Mesenchymal stem cell (in vitro differentiated cells and primary cell): ENCODE data around the gene KIAA1217.
A peak's percentile ranks its signal among the peaks of the same experiment; 100 is the strongest.

Experiments
- DNase-seq: peaks from one replicate; pipeline ENCODE4 v3.0.0-alpha.2; 2013
- H2AFZ ChIP-seq: one replicate; pipeline ENCODE4 v1.6.1; 2013; ENCODE audit warnings: low read depth, mild to moderate bottlenecking, control low read depth, inconsistent platforms, low read length, moderate library complexity
- H2AK5ac ChIP-seq: 2 replicates; pipeline ENCODE4 v1.6.1; 2013; ENCODE audit warnings: low read length, moderate library complexity, mild to moderate bottlenecking, inconsistent platforms; ENCODE audit not compliant: severe bottlenecking
- H2BK120ac ChIP-seq: one replicate; pipeline ENCODE4 v1.6.1; 2013; ENCODE audit warnings: low read depth, mild to moderate bottlenecking, inconsistent platforms, low read length, moderate library complexity
- H2BK12ac ChIP-seq, 2 experiments: one replicate each; pipeline ENCODE4 v1.6.1; 2013; ENCODE audit warnings: inconsistent platforms in 2 of 2, low read length in 2 of 2, mild to moderate bottlenecking in 2 of 2, moderate library complexity in 2 of 2, control low read depth in 1 of 2
- H2BK15ac ChIP-seq: one replicate; pipeline ENCODE4 v1.6.1; 2013; ENCODE audit warnings: mild to moderate bottlenecking, low read depth, inconsistent platforms; ENCODE audit not compliant: poor library complexity, severe bottlenecking
- H2BK5ac ChIP-seq: 2 replicates; pipeline ENCODE4 v1.6.1; 2013; ENCODE audit warnings: low read depth, mild to moderate bottlenecking, low read length, control low read depth, inconsistent platforms; ENCODE audit not compliant: poor library complexity, severe bottlenecking
- H3K14ac ChIP-seq, 2 experiments: one replicate each; pipeline ENCODE4 v1.6.1; 2013; ENCODE audit warnings: inconsistent platforms in 2 of 2, low read length in 2 of 2, control low read depth in 1 of 2, mild to moderate bottlenecking in 1 of 2, moderate library complexity in 1 of 2
- H3K18ac ChIP-seq, 2 experiments: one replicate each; pipeline ENCODE4 v1.6.1; 2013; ENCODE audit warnings: inconsistent platforms in 2 of 2, low read length in 2 of 2, control low read depth in 1 of 2, low read depth in 1 of 2, mild to moderate bottlenecking in 1 of 2
- H3K23ac ChIP-seq, 2 experiments: one replicate each; pipeline ENCODE4 v1.6.1; 2013; ENCODE audit warnings: inconsistent platforms in 2 of 2, low read length in 2 of 2, mild to moderate bottlenecking in 2 of 2, moderate library complexity in 2 of 2, control low read depth in 1 of 2
- H3K27ac ChIP-seq: 2 replicates; pipeline ENCODE4 v1.5.1; 2013; ENCODE audit warnings: mild to moderate bottlenecking, moderate library complexity, low read length, control low read depth, inconsistent platforms; ENCODE audit not compliant: poor library complexity, severe bottlenecking
- H3K27me3 ChIP-seq, 2 experiments: 2 replicates each; pipeline versions ENCODE4 v1.6.1 to v1.7.0; 2013; ENCODE audit warnings: low read length in 2 of 2, mild to moderate bottlenecking in 2 of 2, moderate library complexity in 2 of 2, control low read depth in 1 of 2, inconsistent platforms in 1 of 2; ENCODE audit not compliant: control insufficient read depth in 1 of 2, insufficient read depth in 1 of 2
- H3K36me3 ChIP-seq, 2 experiments: 2 replicates each; pipeline versions ENCODE4 v1.6.1 to v1.7.0; 2013; ENCODE audit warnings: low read length in 2 of 2, control low read depth in 1 of 2, inconsistent platforms in 1 of 2, low read depth in 1 of 2, mild to moderate bottlenecking in 1 of 2; ENCODE audit not compliant: insufficient read depth in 2 of 2, control insufficient read depth in 1 of 2
- H3K4ac ChIP-seq, 2 experiments: one replicate each; pipeline ENCODE4 v1.6.1; 2013; ENCODE audit warnings: inconsistent platforms in 2 of 2, low read length in 2 of 2, mild to moderate bottlenecking in 2 of 2, moderate library complexity in 2 of 2, control low read depth in 1 of 2, low read depth in 1 of 2
- H3K4me1 ChIP-seq: 2 replicates; pipeline ENCODE4 v1.6.1; 2013; ENCODE audit warnings: low read depth, low read length, control low read depth; ENCODE audit not compliant: control insufficient read depth, insufficient read depth
- H3K4me2 ChIP-seq: 2 replicates; pipeline ENCODE4 v1.6.1; 2013; ENCODE audit warnings: low read length, mild to moderate bottlenecking, inconsistent platforms; ENCODE audit not compliant: poor library complexity, severe bottlenecking
- H3K4me3 ChIP-seq, 2 experiments: 2 replicates each; pipeline versions ENCODE4 v1.5.1 to v1.7.0; 2013; ENCODE audit warnings: low read length in 2 of 2, mild to moderate bottlenecking in 2 of 2, control low read depth in 1 of 2, low read depth in 1 of 2; ENCODE audit not compliant: insufficient read depth in 1 of 2
- H3K79me1 ChIP-seq: replicated peaks from 2 replicates; pipeline ENCODE4 v1.6.1; 2013; ENCODE audit warnings: mild to moderate bottlenecking, control low read depth, low read length, inconsistent platforms; ENCODE audit not compliant: poor library complexity, severe bottlenecking
- H3K9ac ChIP-seq: 2 replicates; pipeline ENCODE4 v1.7.0; 2013; ENCODE audit warnings: mild to moderate bottlenecking, low read length, moderate library complexity
- H3K9me3 ChIP-seq: 2 replicates; pipeline ENCODE4 v1.7.0; 2013; ENCODE audit warnings: mild to moderate bottlenecking, low read length; ENCODE audit not compliant: control insufficient read depth
- H4K8ac ChIP-seq: one replicate; pipeline ENCODE4 v1.6.1; 2013; ENCODE audit warnings: inconsistent platforms, mild to moderate bottlenecking, low read length, moderate library complexity
- H4K91ac ChIP-seq: one replicate; pipeline ENCODE4 v1.6.1; 2013; ENCODE audit warnings: mild to moderate bottlenecking, low read length, inconsistent platforms
- WGBS: methylation state at CpG from one replicate; pipeline ENCODE4 v1.1.7; 2013; ENCODE audit warnings: mixed read lengths; 5-methylcytosine and 5-hydroxymethylcytosine counted together

The KIAA1217 gene

GRCh38 chr10:24385776-24386175, 176.8 kb downstream of the KIAA1217 start:
- WGBS: 80% methylated on average over 6 of the region's 7 CpGs
- no peak overlapping the region for H3K4ac ChIP-seq
- H4K8ac ChIP-seq: no peak overlapping the region
- H3K9me3 ChIP-seq: no peaks in the 10 kb centered on the region
- peaks cover 4% of the 10 kb centered on the region for H3K4me1 ChIP-seq
- H2BK15ac ChIP-seq: no peak overlapping the region
- no peak overlapping the region for H2AK5ac ChIP-seq
- H2BK5ac ChIP-seq: no peak overlapping the region
- peak; percentile 37 for DNase-seq
- H3K4me2 ChIP-seq: no peak overlapping the region
- H3K14ac ChIP-seq: no peak overlapping the region
- H3K79me1 ChIP-seq: no peaks in the 10 kb centered on the region
- H3K23ac ChIP-seq: no peak overlapping the region
- H3K9ac ChIP-seq: no peak overlapping the region
- H3K27me3 ChIP-seq: no peaks in the 10 kb centered on the region
- H3K4me3 ChIP-seq: no peak overlapping the region
- no peak overlapping the region for H2BK12ac ChIP-seq
- no peak overlapping the region for H3K27ac ChIP-seq
- no peak overlapping the region for H4K91ac ChIP-seq
- H3K36me3 ChIP-seq: no peaks in the 10 kb centered on the region
- no peak overlapping the region for H3K18ac ChIP-seq
- no peak overlapping the region for H2AFZ ChIP-seq
- H2BK120ac ChIP-seq: no peak overlapping the region

- Histone ChIP-seq H2BK12ac (no peak overlapping the region), H3K9ac (no peak overlapping the region), H3K27me3 (peaks cover 0 to 7% of the 10 kb centered on the region in 2 experiments), H2AK5ac (no peak overlapping the region), H3K14ac (no peak overlapping the region), H2AFZ (no peak overlapping the region), H3K36me3 (no peaks in the 10 kb centered on the region), H4K91ac (no peak overlapping the region), H3K79me1 (no peaks in the 10 kb centered on the region), H3K4ac (no peak overlapping the region), H3K23ac (no peak overlapping the region), H2BK5ac (no peak overlapping the region), H3K4me1 (no peaks in the 10 kb centered on the region), H4K8ac (no peak overlapping the region), H3K9me3 (no peaks in the 10 kb centered on the region), H3K4me3 (no peak overlapping the region), H3K27ac (no peak overlapping the region), H3K4me2 (no peak overlapping the region), H3K18ac (no peak overlapping the region), H2BK120ac (no peak overlapping the region), H2BK15ac (no peak overlapping the region)
- no peak for DNase-seq
- no CpG with 5 or more reads among the region's 2 CpGs for WGBS
Observed at GRCh38 chr10:24390146-24390700, 181.3 kb downstream of the KIAA1217 start.

- H3K4ac ChIP-seq: no peak overlapping the region
- H3K27me3 ChIP-seq: peaks cover 0 to 8% of the 10 kb centered on the region in 2 experiments
- H4K91ac ChIP-seq: no peak overlapping the region
- H2BK120ac ChIP-seq: no peak overlapping the region
- no peaks in the 10 kb centered on the region for H3K36me3 ChIP-seq
- no peak overlapping the region for H2BK12ac ChIP-seq
- no peak overlapping the region for H2BK5ac ChIP-seq
- H3K9ac ChIP-seq: no peak overlapping the region
- no peak overlapping the region for H3K18ac ChIP-seq
- no peaks in the 10 kb centered on the region for H3K4me1 ChIP-seq
- no peak overlapping the region for H2AFZ ChIP-seq
- no peak overlapping the region for H3K4me2 ChIP-seq
- H3K79me1 ChIP-seq: no peaks in the 10 kb centered on the region
- H4K8ac ChIP-seq: no peak overlapping the region
- H3K14ac ChIP-seq: no peak overlapping the region
- no peak for DNase-seq
- no peaks in the 10 kb centered on the region for H3K9me3 ChIP-seq
- no CpG with 5 or more reads among the region's 1 CpG for WGBS
- no peak overlapping the region for H3K4me3 ChIP-seq
- no peak overlapping the region for H2AK5ac ChIP-seq
- no peak overlapping the region for H3K23ac ChIP-seq
- H2BK15ac ChIP-seq: no peak overlapping the region
- H3K27ac ChIP-seq: no peak overlapping the region
Observed at GRCh38 chr10:24390746-24391145, 181.8 kb downstream of the KIAA1217 start.

GRCh38 chr10:24393201-24393600, 184.3 kb downstream of the KIAA1217 start:
- Histone ChIP-seq H2BK120ac (no peak overlapping the region), H2BK5ac (no peak overlapping the region), H3K27me3 (peaks cover 0 to 8% of the 10 kb centered on the region in 2 experiments), H3K36me3 (no peaks in the 10 kb centered on the region), H3K14ac (no peak overlapping the region), H2BK15ac (no peak overlapping the region), H4K91ac (no peak overlapping the region), H2AFZ (no peak overlapping the region), H3K9ac (no peak overlapping the region), H3K27ac (no peak overlapping the region), H3K9me3 (no peaks in the 10 kb centered on the region), H3K79me1 (no peaks in the 10 kb centered on the region), H3K4ac (no peak overlapping the region), H2BK12ac (no peak overlapping the region), H3K23ac (no peak overlapping the region), H3K4me2 (no peak overlapping the region), H3K4me3 (no peak overlapping the region), H4K8ac (no peak overlapping the region), H2AK5ac (no peak overlapping the region), H3K4me1 (no peaks in the 10 kb centered on the region), H3K18ac (no peak overlapping the region)
- WGBS: 41% methylated on average over 5 of the region's 5 CpGs
- peak; percentile 71 for DNase-seq
